D721Med (cell line): ENCODE measurements around the gene PLPPR1.
A peak's percentile ranks its signal among the peaks of the same experiment; 100 is the strongest.

Source experiments
- DNase-seq: peaks from one replicate; pipeline ENCODE4 v3.0.0; 2011; ENCODE audit warnings: low spot score; ENCODE audit not compliant: insufficient read length
- FAIRE-seq: peaks from 2 replicates; lab custom pipeline; 2011; peaks lifted over from hg19 to GRCh38; lab: Jason Lieb, UNC
- TF ChIP-seq, protein P1 (sequence below): IDR thresholded peaks from 2 replicates; pipeline ENCODE4 v1.5.1; 2012; ENCODE audit warnings: mild to moderate bottlenecking, control low read depth; ENCODE audit not compliant: insufficient read depth; ENCODE audit errors: missing control alignments

The PLPPR1 gene

DNA sequence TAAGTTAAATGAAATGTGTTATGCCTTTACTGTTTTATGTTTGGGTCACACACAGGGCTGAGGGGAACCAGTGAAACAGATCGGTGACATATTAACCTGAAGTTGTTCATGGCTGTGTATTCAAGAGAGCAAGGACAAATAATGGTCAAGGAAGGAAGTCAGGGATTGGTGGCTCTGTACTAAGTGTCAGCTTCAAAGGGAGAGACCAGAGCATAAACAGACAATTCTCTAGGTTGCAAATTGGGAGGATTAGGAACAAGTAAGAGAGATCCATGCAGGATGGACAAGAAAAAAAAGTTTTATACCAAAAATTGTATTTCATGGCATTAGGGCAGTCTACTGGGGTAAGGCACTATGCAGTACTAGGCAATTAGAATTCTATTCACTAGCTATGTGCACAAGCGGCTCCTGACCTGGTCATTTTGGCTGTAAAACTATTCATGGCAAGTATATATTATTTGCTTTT is 156.3 kb downstream of the PLPPR1 start:
- DNase-seq (no peak), FAIRE-seq (no peak)
- TF ChIP-seq, protein P1, sequence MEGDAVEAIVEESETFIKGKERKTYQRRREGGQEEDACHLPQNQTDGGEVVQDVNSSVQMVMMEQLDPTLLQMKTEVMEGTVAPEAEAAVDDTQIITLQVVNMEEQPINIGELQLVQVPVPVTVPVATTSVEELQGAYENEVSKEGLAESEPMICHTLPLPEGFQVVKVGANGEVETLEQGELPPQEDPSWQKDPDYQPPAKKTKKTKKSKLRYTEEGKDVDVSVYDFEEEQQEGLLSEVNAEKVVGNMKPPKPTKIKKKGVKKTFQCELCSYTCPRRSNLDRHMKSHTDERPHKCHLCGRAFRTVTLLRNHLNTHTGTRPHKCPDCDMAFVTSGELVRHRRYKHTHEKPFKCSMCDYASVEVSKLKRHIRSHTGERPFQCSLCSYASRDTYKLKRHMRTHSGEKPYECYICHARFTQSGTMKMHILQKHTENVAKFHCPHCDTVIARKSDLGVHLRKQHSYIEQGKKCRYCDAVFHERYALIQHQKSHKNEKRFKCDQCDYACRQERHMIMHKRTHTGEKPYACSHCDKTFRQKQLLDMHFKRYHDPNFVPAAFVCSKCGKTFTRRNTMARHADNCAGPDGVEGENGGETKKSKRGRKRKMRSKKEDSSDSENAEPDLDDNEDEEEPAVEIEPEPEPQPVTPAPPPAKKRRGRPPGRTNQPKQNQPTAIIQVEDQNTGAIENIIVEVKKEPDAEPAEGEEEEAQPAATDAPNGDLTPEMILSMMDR, result no peak

DNA sequence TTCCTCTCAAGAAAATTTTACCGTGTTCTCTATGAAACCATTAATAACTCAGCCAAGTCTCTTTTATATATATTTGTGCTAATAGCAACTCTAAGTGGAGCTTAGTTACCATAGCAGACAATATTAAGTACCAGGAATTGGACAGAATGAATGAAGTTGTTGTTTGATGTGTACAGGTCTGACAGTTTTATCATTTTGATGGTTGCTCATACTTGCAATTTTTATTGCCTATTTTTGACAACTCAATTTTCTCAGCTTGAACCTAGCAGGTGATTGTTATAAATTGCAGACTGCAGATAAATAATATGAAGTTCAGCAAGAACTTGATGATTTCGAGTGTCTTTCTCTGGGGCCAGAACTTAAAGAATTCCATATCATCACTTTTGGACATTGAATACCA is 163.2 kb downstream of the PLPPR1 start:
- FAIRE-seq, result no peak
- TF ChIP-seq, protein P1, result no peak
- no peak for DNase-seq

DNA sequence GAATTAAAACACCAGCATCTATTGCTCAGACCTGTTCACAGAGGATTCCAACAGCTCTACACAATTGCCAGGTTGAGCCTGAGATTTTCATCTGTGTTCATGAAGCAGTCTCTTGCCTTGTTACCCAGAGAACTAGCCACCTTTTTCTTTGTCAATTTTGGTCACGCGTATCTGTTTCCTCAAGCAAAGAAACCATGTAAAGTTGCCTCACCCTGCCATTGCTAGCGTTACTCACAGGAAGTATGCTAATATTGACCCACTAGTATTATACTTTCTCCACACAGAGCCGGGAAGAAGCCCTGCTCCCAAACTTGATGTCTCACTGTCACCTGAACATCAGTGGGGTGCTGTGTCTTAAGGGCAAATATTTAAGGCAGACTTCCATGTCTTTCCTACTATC is 168.5 kb downstream of the PLPPR1 start:
- DNase-seq (no peak), FAIRE-seq (no peak)
- TF ChIP-seq, protein P1, result no peak

DNA sequence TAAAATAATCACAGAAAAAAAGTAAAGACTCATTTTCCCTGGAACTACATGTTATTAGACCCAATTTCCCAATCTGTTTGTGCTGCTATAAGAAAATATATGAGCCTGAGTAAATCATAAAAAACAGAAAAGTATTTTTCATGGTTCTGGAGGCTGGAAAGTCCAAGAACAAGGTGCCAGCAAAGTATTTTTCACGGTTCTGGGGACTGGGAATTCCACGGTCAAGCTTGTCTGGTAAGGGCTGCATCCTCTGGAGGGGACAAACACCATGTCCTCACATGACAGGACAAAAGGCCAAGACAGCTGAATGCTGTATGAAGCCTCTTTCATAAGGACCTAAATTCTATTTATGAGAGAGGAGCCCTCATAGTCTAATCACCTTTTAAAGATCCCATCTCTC is 172.3 kb downstream of the PLPPR1 start:
- FAIRE-seq (no peak), DNase-seq (no peak)
- TF ChIP-seq, protein P1, result no peak

DNA sequence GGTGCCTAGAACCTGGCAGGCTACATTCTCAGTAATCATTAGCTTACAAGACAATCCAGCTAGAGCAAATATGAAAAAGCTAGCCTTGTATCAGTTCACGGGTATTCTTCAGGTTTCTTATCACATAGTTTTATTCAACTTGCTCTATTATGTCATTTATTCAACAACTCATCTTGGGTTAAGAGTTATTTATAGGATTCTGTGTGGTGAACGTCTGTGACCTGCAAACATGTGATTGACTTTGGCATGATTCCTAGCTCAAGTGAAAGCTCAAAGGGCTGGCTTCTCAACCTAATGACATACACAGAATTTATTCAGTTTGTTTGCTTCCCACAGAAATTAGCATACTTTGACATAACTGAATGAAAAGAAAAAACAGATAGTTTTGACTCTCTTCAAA is 173.1 kb downstream of the PLPPR1 start:
- FAIRE-seq (no peak), DNase-seq (no peak)
- TF ChIP-seq, protein P1, result no peak

DNA sequence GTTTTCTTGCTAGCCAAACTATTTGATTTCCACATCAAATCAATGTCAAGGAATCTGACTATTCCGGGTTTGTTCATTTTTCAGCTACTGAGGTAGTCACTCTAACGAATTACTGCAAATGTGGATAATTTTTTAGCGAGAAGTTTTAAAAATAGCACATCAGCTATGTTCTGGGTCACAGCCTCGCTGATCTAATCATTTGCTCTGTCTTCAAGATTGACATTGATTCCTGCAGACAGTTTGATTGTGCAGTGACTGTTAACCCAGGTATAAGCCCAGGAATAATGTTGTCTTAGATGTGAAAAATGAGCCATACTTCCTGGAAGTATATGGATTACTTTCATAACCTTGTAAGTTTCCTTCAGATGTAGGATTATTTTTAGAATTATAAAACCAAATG is 181.1 kb downstream of the PLPPR1 start:
- DNase-seq (no peak), FAIRE-seq (peak; percentile 91)
- TF ChIP-seq, protein P1, result no peak

DNA sequence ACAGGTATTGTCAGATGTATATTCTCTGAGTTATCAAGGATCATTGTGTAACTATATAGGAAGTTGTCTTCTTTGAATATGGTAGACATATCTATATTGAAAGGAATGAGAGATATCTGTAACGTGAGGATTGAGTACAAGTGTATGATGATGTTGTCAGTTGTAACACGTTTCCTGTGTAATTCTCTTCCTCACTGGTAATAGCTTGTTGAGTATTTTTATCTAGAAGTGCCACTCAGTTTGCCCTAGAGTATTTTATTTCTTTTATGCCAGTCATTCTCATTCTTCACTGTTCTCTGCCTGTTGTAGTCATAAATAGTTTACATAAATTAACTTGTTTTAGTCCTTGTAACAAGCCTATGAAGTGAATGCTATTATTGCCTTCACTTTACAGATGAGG is 184.1 kb downstream of the PLPPR1 start:
- DNase-seq, result no peak
- FAIRE-seq, result peak; percentile 74
- TF ChIP-seq, protein P1, result no peak
